ENCODE data around the gene FBXW7.

- no peak for TF ChIP-seq POLR2A (IDR thresholded peaks at IDR 0.05)
- TF ChIP-seq, protein P1, sequence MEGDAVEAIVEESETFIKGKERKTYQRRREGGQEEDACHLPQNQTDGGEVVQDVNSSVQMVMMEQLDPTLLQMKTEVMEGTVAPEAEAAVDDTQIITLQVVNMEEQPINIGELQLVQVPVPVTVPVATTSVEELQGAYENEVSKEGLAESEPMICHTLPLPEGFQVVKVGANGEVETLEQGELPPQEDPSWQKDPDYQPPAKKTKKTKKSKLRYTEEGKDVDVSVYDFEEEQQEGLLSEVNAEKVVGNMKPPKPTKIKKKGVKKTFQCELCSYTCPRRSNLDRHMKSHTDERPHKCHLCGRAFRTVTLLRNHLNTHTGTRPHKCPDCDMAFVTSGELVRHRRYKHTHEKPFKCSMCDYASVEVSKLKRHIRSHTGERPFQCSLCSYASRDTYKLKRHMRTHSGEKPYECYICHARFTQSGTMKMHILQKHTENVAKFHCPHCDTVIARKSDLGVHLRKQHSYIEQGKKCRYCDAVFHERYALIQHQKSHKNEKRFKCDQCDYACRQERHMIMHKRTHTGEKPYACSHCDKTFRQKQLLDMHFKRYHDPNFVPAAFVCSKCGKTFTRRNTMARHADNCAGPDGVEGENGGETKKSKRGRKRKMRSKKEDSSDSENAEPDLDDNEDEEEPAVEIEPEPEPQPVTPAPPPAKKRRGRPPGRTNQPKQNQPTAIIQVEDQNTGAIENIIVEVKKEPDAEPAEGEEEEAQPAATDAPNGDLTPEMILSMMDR (IDR thresholded peaks at IDR 0.05) = no peak
- no peak for TF ChIP-seq EP300 (IDR thresholded peaks at IDR 0.05)
These were observed 201.0 kb downstream of the FBXW7 start for GRCh38 chr4:152334931-152335330.

Measured in sigmoid colon (tissue), 4 donors.